Cardiac muscle cell (in vitro differentiated cells and primary cell): ENCODE results near the gene RAMP2. TPM values are rescaled to one million over a fixed set of nuclear protein-coding genes. Genes with fewer than 3 reads are reported as not detected.

ENCODE experiments used
- DNase-seq, 2 donors: peaks; one replicate each; pipeline versions ENCODE4 v3.0.0 to v3.0.0-alpha.2; 2010 to 2017; ENCODE audit warnings: low read depth in 1 of 2, low spot score in 1 of 2
- H3K27ac ChIP-seq: fragments of 200-600 bp; sonication (generic); 2 replicates; pipeline ENCODE4 v1.5.1; 2016
- H3K27me3 ChIP-seq: fragments of 200-600 bp; sonication (generic); 2 replicates; pipeline ENCODE4 v1.6.0; 2016; ENCODE audit warnings: control low read depth
- H3K36me3 ChIP-seq: fragments of 200-600 bp; sonication (generic); 2 replicates; pipeline ENCODE4 v1.5.1; 2016; ENCODE audit warnings: control low read depth
- H3K4me1 ChIP-seq: fragments of 200-600 bp; sonication (generic); 2 replicates; pipeline ENCODE4 v1.8.1; 2017; ENCODE audit warnings: low read depth, mild to moderate bottlenecking, mixed run types
- H3K4me3 ChIP-seq: fragments of 200-600 bp; sonication (generic); 2 replicates; pipeline ENCODE4 v1.5.1; 2016; ENCODE audit warnings: mild to moderate bottlenecking
- H3K9me3 ChIP-seq: fragments of 200-600 bp; sonication (generic); 2 replicates; pipeline ENCODE4 v1.5.1; 2017; ENCODE audit warnings: low read depth, mild to moderate bottlenecking, control low read depth
- CTCF ChIP-seq: IDR thresholded peaks from 2 replicates; pipeline ENCODE4 v1.5.1; 2012; ENCODE audit warnings: low read depth, mild to moderate bottlenecking, low read length
- polyA plus RNA-seq: library from polyadenylated mRNA; unstranded; fragments of >200 nt; fragmentation: Nextera tagmentation; extraction: Ambion mirVana; gene quantifications from 2 replicates; pipeline ENCODE4 v1.2.1, GENCODE V29; 2016
- total RNA-seq: library from RNA; depleted of rRNA; stranded (reverse); fragments of >200 nt; gene quantifications from 2 replicates; pipeline ENCODE4 v1.2.3, GENCODE V29; 2016

Gene RAMP2
- total and polyA plus RNA-seq, 2 experiments from 2014 or later = 16.2 to 20.6 TPM

- DNase-seq = no peak
- Histone ChIP-seq H3K27me3 (peaks cover 4% of the 10 kb centered on the region), H3K9me3 (no peaks in the 10 kb centered on the region), H3K4me1 (no peaks in the 10 kb centered on the region), H3K36me3 (peaks cover 2% of the 10 kb centered on the region), H3K4me3 (no peak overlapping the region), H3K27ac (no peak overlapping the region)
- TF ChIP-seq CTCF = no peak
Measured at GRCh38 chr17:42804918-42805367, 43.9 kb downstream of the RAMP2 start.

GRCh38 chr17:42806249-42806648 is 45.2 kb downstream of the RAMP2 start:
- Histone ChIP-seq H3K4me1 (no peaks in the 10 kb centered on the region), H3K4me3 (no peak overlapping the region), H3K27me3 (peaks cover 4% of the 10 kb centered on the region), H3K27ac (no peak overlapping the region), H3K36me3 (peaks cover 10% of the 10 kb centered on the region), H3K9me3 (no peaks in the 10 kb centered on the region)
- no peak for DNase-seq
- TF ChIP-seq CTCF = no peak

- no peaks in the 10 kb centered on the region for H3K27me3 ChIP-seq
- no peak overlapping the region for H3K4me3 ChIP-seq
- DNase-seq = peak in 1 of 2 donors; percentile 85
- no peaks in the 10 kb centered on the region for H3K9me3 ChIP-seq
- no peaks in the 10 kb centered on the region for H3K4me1 ChIP-seq
- H3K27ac ChIP-seq = no peak overlapping the region
- peaks cover 29% of the 10 kb centered on the region for H3K36me3 ChIP-seq
- no peak for TF ChIP-seq CTCF
Measured at GRCh38 chr17:42809250-42809649, 48.2 kb downstream of the RAMP2 start.

Other genes starting within 250 kb of the RAMP2 start
- gene NAGLU, start 225.0 kb upstream of the RAMP2 start, total RNA-seq = 49.0 and 56.9 TPM in 2 replicates
- 37.1 and 56.9 TPM in 2 replicates for gene NAGLU, start 225.0 kb upstream of the RAMP2 start, polyA plus RNA-seq
- 4.3 and 6.0 TPM in 2 replicates for gene HSD17B1, start 208.3 kb upstream of the RAMP2 start, total RNA-seq
- gene HSD17B1, start 208.3 kb upstream of the RAMP2 start, polyA plus RNA-seq = 2.8 and 3.0 TPM in 2 replicates
- gene COASY, start 199.1 kb upstream of the RAMP2 start, total RNA-seq = 32.5 and 43.5 TPM in 2 replicates
- 74.7 and 97.4 TPM in 2 replicates for gene COASY, start 199.1 kb upstream of the RAMP2 start, polyA plus RNA-seq
- gene MLX, start 194.1 kb upstream of the RAMP2 start, total RNA-seq = 22.4 and 28.1 TPM in 2 replicates
- 37.1 and 47.3 TPM in 2 replicates for gene MLX, start 194.1 kb upstream of the RAMP2 start, polyA plus RNA-seq
- 6.2 and 6.6 TPM in 2 replicates for gene PSMC3IP, start 183.5 kb upstream of the RAMP2 start, total RNA-seq
- gene PSMC3IP, start 183.5 kb upstream of the RAMP2 start, polyA plus RNA-seq = 9.1 and 14.0 TPM in 2 replicates
- gene RETREG3, start 151.9 kb upstream of the RAMP2 start, total RNA-seq = 47.7 and 56.4 TPM in 2 replicates
- gene RETREG3, start 151.9 kb upstream of the RAMP2 start, polyA plus RNA-seq = 46.9 and 48.0 TPM in 2 replicates
- 97.2 and 159 TPM in 2 replicates for gene TUBG1, start 151.5 kb upstream of the RAMP2 start, total RNA-seq
- gene TUBG1, start 151.5 kb upstream of the RAMP2 start, polyA plus RNA-seq = 162 and 177 TPM in 2 replicates
- 47.1 and 62.7 TPM in 2 replicates for gene TUBG2, start 101.9 kb upstream of the RAMP2 start, total RNA-seq
- gene TUBG2, start 101.9 kb upstream of the RAMP2 start, polyA plus RNA-seq = 67.4 and 83.1 TPM in 2 replicates
- 50.3 and 79.1 TPM in 2 replicates for gene PLEKHH3, start 84.2 kb upstream of the RAMP2 start, total RNA-seq
- gene PLEKHH3, start 84.2 kb upstream of the RAMP2 start, polyA plus RNA-seq = 54.7 and 95.6 TPM in 2 replicates
- gene CCR10, start 79.4 kb upstream of the RAMP2 start, total RNA-seq = 5.8 and 13.5 TPM in 2 replicates
- 16.3 and 21.1 TPM in 2 replicates for gene CCR10, start 79.4 kb upstream of the RAMP2 start, polyA plus RNA-seq
- gene CNTNAP1, start 78.7 kb upstream of the RAMP2 start, total RNA-seq = 15.4 and 17.9 TPM in 2 replicates
- 3.5 and 3.9 TPM in 2 replicates for gene CNTNAP1, start 78.7 kb upstream of the RAMP2 start, polyA plus RNA-seq
- gene EZH1, start 16.2 kb upstream of the RAMP2 start, total RNA-seq = 19.2 and 33.8 TPM in 2 replicates
- gene EZH1, start 16.2 kb upstream of the RAMP2 start, polyA plus RNA-seq = 22.7 and 34.9 TPM in 2 replicates
- gene VPS25, start 12.2 kb downstream of the RAMP2 start, total RNA-seq = 101 and 129 TPM in 2 replicates
- gene VPS25, start 12.2 kb downstream of the RAMP2 start, polyA plus RNA-seq = 133 and 136 TPM in 2 replicates
- gene WNK4, start 19.4 kb downstream of the RAMP2 start, total RNA-seq = 0.04 and 1.6 TPM in 2 replicates
- gene WNK4, start 19.4 kb downstream of the RAMP2 start, polyA plus RNA-seq = 0.67 and 0.71 TPM in 2 replicates
- 84.1 and 113 TPM in 2 replicates for gene COA3, start 37.5 kb downstream of the RAMP2 start, total RNA-seq
- gene COA3, start 37.5 kb downstream of the RAMP2 start, polyA plus RNA-seq = 228 and 275 TPM in 2 replicates
- gene CNTD1, start 37.6 kb downstream of the RAMP2 start, total RNA-seq = 0.27 TPM in 1 of 2 replicates, not detected in the other
- gene CNTD1, start 37.6 kb downstream of the RAMP2 start, polyA plus RNA-seq = 2.5 and 3.9 TPM in 2 replicates
- gene BECN1, start 63.1 kb downstream of the RAMP2 start, total RNA-seq = 64.5 and 112 TPM in 2 replicates
- 65.2 and 71.5 TPM in 2 replicates for gene BECN1, start 63.1 kb downstream of the RAMP2 start, polyA plus RNA-seq
- gene PSME3, start 72.2 kb downstream of the RAMP2 start, total RNA-seq = 59.4 and 72.3 TPM in 2 replicates
- gene PSME3, start 72.2 kb downstream of the RAMP2 start, polyA plus RNA-seq = 77.0 and 104 TPM in 2 replicates
- gene AOC2, start 83.4 kb downstream of the RAMP2 start, total RNA-seq = 2.5 and 5.6 TPM in 2 replicates
- gene AOC2, start 83.4 kb downstream of the RAMP2 start, polyA plus RNA-seq = 2.4 and 4.8 TPM in 2 replicates
- 2.3 and 5.2 TPM in 2 replicates for gene AOC3, start 90.0 kb downstream of the RAMP2 start, total RNA-seq
- 2.6 and 3.4 TPM in 2 replicates for gene AOC3, start 90.0 kb downstream of the RAMP2 start, polyA plus RNA-seq
- not detected in 2 replicates for gene G6PC1, start 139.6 kb downstream of the RAMP2 start, total RNA-seq
- gene G6PC1, start 139.6 kb downstream of the RAMP2 start, polyA plus RNA-seq = not detected in 2 replicates
- 36.1 and 37.0 TPM in 2 replicates for gene AARSD1, start 203.2 kb downstream of the RAMP2 start, total RNA-seq
- 76.1 and 82.1 TPM in 2 replicates for gene AARSD1, start 203.2 kb downstream of the RAMP2 start, polyA plus RNA-seq
- 42.8 and 50.8 TPM in 2 replicates for gene PTGES3L, start 218.9 kb downstream of the RAMP2 start, total RNA-seq
- gene PTGES3L, start 218.9 kb downstream of the RAMP2 start, polyA plus RNA-seq = 72.9 and 86.1 TPM in 2 replicates
- gene RUNDC1, start 219.3 kb downstream of the RAMP2 start, total RNA-seq = 20.5 and 28.8 TPM in 2 replicates
- 33.8 and 39.0 TPM in 2 replicates for gene RUNDC1, start 219.3 kb downstream of the RAMP2 start, polyA plus RNA-seq
- 958 and 1,193 TPM in 2 replicates for gene RPL27, start 237.2 kb downstream of the RAMP2 start, total RNA-seq
- 906 and 971 TPM in 2 replicates for gene RPL27, start 237.2 kb downstream of the RAMP2 start, polyA plus RNA-seq
- 4.7 and 6.8 TPM in 2 replicates for gene IFI35, start 245.6 kb downstream of the RAMP2 start, total RNA-seq
- 8.7 and 9.4 TPM in 2 replicates for gene IFI35, start 245.6 kb downstream of the RAMP2 start, polyA plus RNA-seq